HepG2 (cell line): ENCODE measurements around the gene GPAM. TPM values are rescaled to one million over a fixed set of nuclear protein-coding genes. Genes with fewer than 3 reads are reported as not detected.

Source experiments
- ATAD3A ChIP-seq: sonication (generic); formaldehyde crosslinking; IDR thresholded peaks from 2 replicates; pipeline ENCODE4 v1.4.0; 2020; ENCODE audit warnings: missing genetic modification reagents
- FOSL2 ChIP-seq: sonication (generic); formaldehyde crosslinking; IDR thresholded peaks from 2 replicates; pipeline ENCODE4 v1.4.0; 2020; ENCODE audit warnings: missing genetic modification reagents
- MEF2D ChIP-seq: sonication (generic); formaldehyde crosslinking; IDR thresholded peaks from 2 replicates; pipeline ENCODE4 v1.5.1; 2020; ENCODE audit warnings: mild to moderate bottlenecking, missing genetic modification reagents
- NAIF1 ChIP-seq: sonication (generic); formaldehyde crosslinking; IDR thresholded peaks from 2 replicates; pipeline ENCODE4 v1.5.0; 2020; ENCODE audit warnings: mild to moderate bottlenecking, missing genetic modification reagents, borderline replicate concordance
- ONECUT2 ChIP-seq: sonication (generic); formaldehyde crosslinking; IDR thresholded peaks from 2 replicates; pipeline ENCODE4 v1.4.0; 2020; ENCODE audit warnings: missing genetic modification reagents
- SMAD3 ChIP-seq: sonication (generic); formaldehyde crosslinking; IDR thresholded peaks from 2 replicates; pipeline ENCODE4 v1.4.0; 2020; ENCODE audit warnings: missing genetic modification reagents
- ZFY ChIP-seq: sonication (generic); formaldehyde crosslinking; IDR thresholded peaks from 2 replicates; pipeline ENCODE4 v1.4.0; 2020; ENCODE audit warnings: missing genetic modification reagents
- polyA plus RNA-seq, 8 experiments: library from polyadenylated mRNA; depleted of rRNA in 3 of 8; stranded (reverse) in 7 of 8; unstranded in 1 of 8; fragments of >200 nt; fragmentation: Illumina TruSeq in 4 of 8; extraction: Trizol in 4 of 8; gene quantifications; 2 replicates each; pipeline versions ENCODE4 v1.2.1 to v1.2.3, GENCODE V29; 2011 to 2016; ENCODE audit warnings: low read depth in 4 of 8, missing spikeins in 1 of 8, mixed read lengths in 1 of 8; ENCODE audit not compliant: insufficient read depth in 1 of 8
- total RNA-seq, 5 experiments: library from RNA; depleted of rRNA; stranded (reverse); fragments of >200 nt; fragmentation: Illumina TruSeq; extraction: Trizol; gene quantifications; 2 replicates each; pipeline ENCODE4 v1.2.3, GENCODE V29; 2016; ENCODE audit warnings: low read depth in 1 of 5
- TF ChIP-seq, protein P1 (sequence below): sonication (generic); formaldehyde crosslinking; IDR thresholded peaks from 2 replicates; pipeline ENCODE4 v1.8.1; 2023; ENCODE audit warnings: mild to moderate bottlenecking, missing genetic modification reagents
- TF ChIP-seq, protein P2 (sequence below): sonication (generic); formaldehyde crosslinking; conservative IDR thresholded peaks from 2 replicates; pipeline ENCODE4 v1.4.0; 2020; ENCODE audit warnings: missing genetic modification reagents

Gene GPAM
- total and polyA plus RNA-seq, 2 of the 13 experiments (the other 11 are each of a cell fraction or from before 2014, with no cell fraction given), result 36.8 to 140 TPM

DNA sequence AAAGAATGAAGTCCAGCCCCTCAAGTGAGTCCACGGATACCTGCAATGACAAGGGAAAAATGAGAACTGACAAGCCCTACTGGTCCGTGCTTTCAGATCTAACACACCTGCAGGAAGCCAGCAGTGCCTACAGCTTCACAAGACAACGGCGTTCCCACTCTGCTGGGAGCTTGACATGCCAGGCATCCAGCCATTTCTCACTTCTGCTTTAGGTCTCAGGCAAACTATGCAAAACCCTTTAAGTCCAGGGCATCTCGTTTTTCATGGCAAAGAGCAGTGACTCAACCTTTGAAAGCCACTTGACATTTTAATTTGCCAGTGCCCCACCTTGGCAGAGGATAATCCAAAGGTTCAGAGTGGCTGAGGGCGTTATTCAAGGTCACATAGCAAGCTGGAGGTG lies 49.1 kb upstream of the GPAM start (continued):
- TF ChIP-seq, protein P1, sequence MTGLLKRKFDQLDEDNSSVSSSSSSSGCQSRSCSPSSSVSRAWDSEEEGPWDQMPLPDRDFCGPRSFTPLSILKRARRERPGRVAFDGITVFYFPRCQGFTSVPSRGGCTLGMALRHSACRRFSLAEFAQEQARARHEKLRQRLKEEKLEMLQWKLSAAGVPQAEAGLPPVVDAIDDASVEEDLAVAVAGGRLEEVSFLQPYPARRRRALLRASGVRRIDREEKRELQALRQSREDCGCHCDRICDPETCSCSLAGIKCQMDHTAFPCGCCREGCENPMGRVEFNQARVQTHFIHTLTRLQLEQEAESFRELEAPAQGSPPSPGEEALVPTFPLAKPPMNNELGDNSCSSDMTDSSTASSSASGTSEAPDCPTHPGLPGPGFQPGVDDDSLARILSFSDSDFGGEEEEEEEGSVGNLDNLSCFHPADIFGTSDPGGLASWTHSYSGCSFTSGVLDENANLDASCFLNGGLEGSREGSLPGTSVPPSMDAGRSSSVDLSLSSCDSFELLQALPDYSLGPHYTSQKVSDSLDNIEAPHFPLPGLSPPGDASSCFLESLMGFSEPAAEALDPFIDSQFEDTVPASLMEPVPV (CRISPR knock-in tag), result no peak
- TF ChIP-seq ZFY (CRISPR knock-in tag) (no peak), SMAD3 (CRISPR knock-in tag) (no peak), MEF2D (CRISPR knock-in tag) (no peak), ATAD3A (CRISPR knock-in tag) (no peak), FOSL2 (CRISPR knock-in tag) (no peak), NAIF1 (CRISPR knock-in tag) (no peak), ONECUT2 (CRISPR knock-in tag) (no peak)
- TF ChIP-seq, protein P2, sequence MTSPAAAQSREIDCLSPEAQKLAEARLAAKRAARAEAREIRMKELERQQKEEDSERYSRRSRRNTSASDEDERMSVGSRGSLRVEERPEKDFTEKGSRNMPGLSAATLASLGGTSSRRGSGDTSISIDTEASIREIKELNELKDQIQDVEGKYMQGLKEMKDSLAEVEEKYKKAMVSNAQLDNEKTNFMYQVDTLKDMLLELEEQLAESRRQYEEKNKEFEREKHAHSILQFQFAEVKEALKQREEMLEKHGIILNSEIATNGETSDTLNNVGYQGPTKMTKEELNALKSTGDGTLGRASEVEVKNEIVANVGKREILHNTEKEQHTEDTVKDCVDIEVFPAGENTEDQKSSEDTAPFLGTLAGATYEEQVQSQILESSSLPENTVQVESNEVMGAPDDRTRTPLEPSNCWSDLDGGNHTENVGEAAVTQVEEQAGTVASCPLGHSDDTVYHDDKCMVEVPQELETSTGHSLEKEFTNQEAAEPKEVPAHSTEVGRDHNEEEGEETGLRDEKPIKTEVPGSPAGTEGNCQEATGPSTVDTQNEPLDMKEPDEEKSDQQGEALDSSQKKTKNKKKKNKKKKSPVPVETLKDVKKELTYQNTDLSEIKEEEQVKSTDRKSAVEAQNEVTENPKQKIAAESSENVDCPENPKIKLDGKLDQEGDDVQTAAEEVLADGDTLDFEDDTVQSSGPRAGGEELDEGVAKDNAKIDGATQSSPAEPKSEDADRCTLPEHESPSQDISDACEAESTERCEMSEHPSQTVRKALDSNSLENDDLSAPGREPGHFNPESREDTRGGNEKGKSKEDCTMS (CRISPR knock-in tag), result no peak
- TF ChIP-seq, all 625 proteins: peak for 0
